NCI-H82 treated with DMSO at 0.1 percent for 48 hours (cell line): ENCODE data around the gene KLF9.
"Not testable (repeated sequence)": the region's sequence is repeated elsewhere in the genome, so short reads cannot be mapped to it uniquely, and the experiment has no call there.

Experiments
- DNase-seq: peaks from one replicate; lab custom pipeline; 2025; ENCODE audit not compliant: unreplicated experiment; lab: John Stamatoyannopoulos, UW

KLF9 gene

GRCh38 chr9:70405808-70406433 is 8.5 kb downstream of the KLF9 start:
- no peak for DNase-seq

- DNase-seq, result no peak
These were observed 10.2 kb downstream of the KLF9 start for GRCh38 chr9:70404261-70404660.

- no peak for DNase-seq
These were observed 10.8 kb downstream of the KLF9 start for GRCh38 chr9:70403618-70404025.

GRCh38 chr9:70403166-70403565 is 11.3 kb downstream of the KLF9 start:
- no peak for DNase-seq

- DNase-seq, result no peak
These were observed 12.2 kb downstream of the KLF9 start for GRCh38 chr9:70402213-70402612.

GRCh38 chr9:70401241-70401640 is 13.2 kb downstream of the KLF9 start:
- DNase-seq, result not testable (repeated sequence)

- DNase-seq, result no peak
These were observed 14.2 kb downstream of the KLF9 start for GRCh38 chr9:70400107-70400892.

GRCh38 chr9:70399141-70399540 is 15.3 kb downstream of the KLF9 start:
- no peak for DNase-seq

- DNase-seq, result no peak
These were observed 16.3 kb downstream of the KLF9 start for GRCh38 chr9:70398145-70398556.

GRCh38 chr9:70395652-70396051 is 18.8 kb downstream of the KLF9 start:
- DNase-seq, result no peak

- DNase-seq, result no peak
These were observed 21.6 kb downstream of the KLF9 start for GRCh38 chr9:70392850-70393249.

- DNase-seq, result no peak
These were observed 22.3 kb downstream of the KLF9 start for GRCh38 chr9:70392189-70392588.

- DNase-seq, result no peak
These were observed 23.5 kb downstream of the KLF9 start for GRCh38 chr9:70390933-70391341.

GRCh38 chr9:70389621-70390266 is 24.7 kb downstream of the KLF9 start:
- no peak for DNase-seq

- DNase-seq, result no peak
These were observed 25.3 kb downstream of the KLF9 start for GRCh38 chr9:70389188-70389587.

- DNase-seq, result no peak
These were observed 26.8 kb downstream of the KLF9 start for GRCh38 chr9:70387663-70388062.

- DNase-seq, result no peak
These were observed 29.0 kb downstream of the KLF9 start for GRCh38 chr9:70385426-70385825.

- no peak for DNase-seq
These were observed 31.5 kb downstream of the KLF9 start for GRCh38 chr9:70382709-70383605.

- no peak for DNase-seq
These were observed 32.3 kb downstream of the KLF9 start for GRCh38 chr9:70382046-70382708.

- no peak for DNase-seq
These were observed 39.4 kb downstream of the KLF9 start for GRCh38 chr9:70374962-70375618.
